ENCODE measurements around the gene QDPR.

DNA sequence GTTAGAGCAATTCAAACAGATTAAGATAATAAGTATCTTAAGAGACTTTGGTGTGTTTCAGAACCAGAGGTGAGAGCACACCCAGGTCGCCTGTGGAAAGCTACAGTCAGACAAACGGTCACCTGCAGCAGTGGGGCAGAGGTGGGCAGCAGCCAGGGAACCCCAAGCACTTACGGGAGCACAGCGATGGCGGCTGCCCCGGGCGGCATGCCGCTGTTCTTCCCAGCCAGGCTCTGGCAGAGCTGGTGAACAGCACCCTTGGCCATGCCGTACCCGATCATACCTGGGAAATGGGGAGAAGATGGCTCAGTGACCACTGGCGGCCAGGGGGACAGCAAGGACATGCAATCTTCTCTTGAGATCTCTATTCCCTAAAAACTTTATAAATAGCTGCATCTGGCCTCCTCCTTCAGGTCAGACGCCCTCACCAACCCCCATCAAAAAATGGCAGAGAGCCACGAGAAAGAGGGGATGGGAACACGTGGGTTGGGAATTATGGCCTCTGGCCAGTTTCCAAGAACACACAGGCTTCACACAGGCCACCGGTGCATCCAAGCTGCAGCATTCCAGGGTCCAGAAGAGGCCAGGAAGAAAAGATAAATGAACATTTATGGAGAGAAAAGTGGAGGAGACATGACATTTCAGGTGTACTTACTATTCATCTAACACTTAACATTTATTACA is 19.7 kb downstream of the QDPR start:
- no peak for TF ChIP-seq EZH2 (IDR thresholded peaks at IDR 0.05)
- TF ChIP-seq POLR2AphosphoS5 (IDR thresholded peaks at IDR 0.05; ENCODE audit: borderline replicate concordance, low read depth, low read length) = no peak

Measured in SK-N-MC (cell line).